ENCODE measurements around the gene CCDC83.

DNA sequence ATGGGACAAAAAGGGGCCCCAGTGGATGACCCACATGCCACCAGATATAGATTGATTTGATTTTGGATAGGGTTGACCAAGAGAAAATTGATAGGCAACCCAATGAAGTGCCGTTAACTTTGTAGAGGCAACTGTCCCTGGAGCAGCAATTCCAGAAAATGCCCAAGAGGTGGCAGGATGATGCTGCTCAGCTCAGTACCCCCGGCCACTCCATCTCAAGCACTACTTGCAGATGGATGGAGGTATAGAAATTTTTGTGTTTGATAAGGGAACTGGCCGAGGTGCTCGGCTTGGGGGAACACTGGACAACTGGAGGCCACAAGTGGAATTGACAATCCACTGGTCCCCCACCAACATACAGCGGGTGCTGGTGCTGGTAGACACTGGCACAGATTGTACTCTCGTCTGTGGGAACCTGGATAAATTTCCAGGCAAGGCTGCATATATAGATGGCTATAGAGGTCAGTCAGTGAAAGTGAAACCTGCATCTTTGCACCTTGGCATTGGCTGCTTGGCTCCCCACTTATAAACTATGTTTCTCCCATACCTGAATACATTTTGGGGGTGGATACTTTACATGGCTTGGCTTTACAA lies 86.3 kb downstream of the CCDC83 start:
- TF ChIP-seq, protein P1, sequence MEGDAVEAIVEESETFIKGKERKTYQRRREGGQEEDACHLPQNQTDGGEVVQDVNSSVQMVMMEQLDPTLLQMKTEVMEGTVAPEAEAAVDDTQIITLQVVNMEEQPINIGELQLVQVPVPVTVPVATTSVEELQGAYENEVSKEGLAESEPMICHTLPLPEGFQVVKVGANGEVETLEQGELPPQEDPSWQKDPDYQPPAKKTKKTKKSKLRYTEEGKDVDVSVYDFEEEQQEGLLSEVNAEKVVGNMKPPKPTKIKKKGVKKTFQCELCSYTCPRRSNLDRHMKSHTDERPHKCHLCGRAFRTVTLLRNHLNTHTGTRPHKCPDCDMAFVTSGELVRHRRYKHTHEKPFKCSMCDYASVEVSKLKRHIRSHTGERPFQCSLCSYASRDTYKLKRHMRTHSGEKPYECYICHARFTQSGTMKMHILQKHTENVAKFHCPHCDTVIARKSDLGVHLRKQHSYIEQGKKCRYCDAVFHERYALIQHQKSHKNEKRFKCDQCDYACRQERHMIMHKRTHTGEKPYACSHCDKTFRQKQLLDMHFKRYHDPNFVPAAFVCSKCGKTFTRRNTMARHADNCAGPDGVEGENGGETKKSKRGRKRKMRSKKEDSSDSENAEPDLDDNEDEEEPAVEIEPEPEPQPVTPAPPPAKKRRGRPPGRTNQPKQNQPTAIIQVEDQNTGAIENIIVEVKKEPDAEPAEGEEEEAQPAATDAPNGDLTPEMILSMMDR (conservative IDR thresholded peaks at IDR 0.05 in 1 of 2, IDR thresholded peaks at IDR 0.05 in 1 of 2; ENCODE audit: low read depth in 1 of 2, low read length in 2 of 2): peak; percentile 66 to 79
- no peak for TF ChIP-seq EZH2 (IDR thresholded peaks at IDR 0.05; ENCODE audit: low read length, missing control alignments)

All from fibroblast of lung (primary cell).